ENCODE measurements around the gene SDK2.

- TF ChIP-seq CTCF (IDR thresholded peaks at IDR 0.05), result no peak
- TF ChIP-seq RAD21 (conservative IDR thresholded peaks at IDR 0.05 in 1 of 2, IDR thresholded peaks at IDR 0.05 in 1 of 2), result no peak
- TF ChIP-seq SMC3 (IDR thresholded peaks at IDR 0.05), result no peak
- TF ChIP-seq POLR2A (IDR thresholded peaks at IDR 0.05; ENCODE audit: low read length), result no peak
- no peak for TF ChIP-seq RCOR1 (IDR thresholded peaks at IDR 0.05; ENCODE audit: low read depth, low read length)
These were observed 220.4 kb downstream of the SDK2 start for GRCh38 chr17:73423806-73424205.

Measured in A549 (cell line).